MM.1S (cell line): Measurements from ENCODE around the gene ZFPL1.

Source experiments
- DNase-seq: peaks from one replicate; pipeline ENCODE4 v3.0.0-alpha.2; 2015
- H2AFZ ChIP-seq: fragments of 300-600 bp; sonication (generic); 2 replicates; pipeline ENCODE4 v1.6.0; 2016; ENCODE audit warnings: antibody characterized with exemption, low read length
- H3F3A ChIP-seq: fragments of 300-600 bp; sonication (generic); 2 replicates; pipeline ENCODE4 v1.6.1; 2016; ENCODE audit warnings: mild to moderate bottlenecking, antibody characterized with exemption, low read length, moderate library complexity, mixed read lengths; ENCODE audit not compliant: insufficient read depth
- H3K27ac ChIP-seq: fragments of 300-600 bp; sonication (generic); 2 replicates; pipeline ENCODE4 v1.5.1; 2016; ENCODE audit warnings: mild to moderate bottlenecking, low read length
- H3K27me3 ChIP-seq: fragments of 300-600 bp; sonication (generic); replicated peaks from 2 replicates; pipeline ENCODE4 v1.6.0; 2016; ENCODE audit warnings: low read length; ENCODE audit not compliant: insufficient read depth
- H3K36me3 ChIP-seq: fragments of 300-600 bp; sonication (generic); replicated peaks from 2 replicates; pipeline ENCODE4 v1.6.1; 2016; ENCODE audit warnings: mild to moderate bottlenecking, low read length, mixed read lengths; ENCODE audit not compliant: insufficient read depth
- H3K4me1 ChIP-seq: fragments of 300-600 bp; sonication (generic); 2 replicates; pipeline ENCODE4 v1.6.1; 2016; ENCODE audit warnings: low read length, mixed read lengths
- H3K4me2 ChIP-seq: fragments of 300-600 bp; sonication (generic); 2 replicates; pipeline ENCODE4 v1.6.0; 2016; ENCODE audit warnings: low read depth, low read length
- H3K4me3 ChIP-seq: fragments of 300-600 bp; sonication (generic); 2 replicates; pipeline ENCODE4 v1.5.1; 2016; ENCODE audit warnings: low read length, mixed read lengths
- H3K79me2 ChIP-seq: fragments of 300-600 bp; sonication (generic); 2 replicates; pipeline ENCODE4 v1.6.1; 2016; ENCODE audit warnings: mixed run types, low read length, mixed read lengths
- H3K9ac ChIP-seq: fragments of 300-600 bp; sonication (generic); 2 replicates; pipeline ENCODE4 v1.6.1; 2016; ENCODE audit warnings: low read length, mixed read lengths
- H3K9me2 ChIP-seq: fragments of 300-600 bp; sonication (generic); replicated peaks from 2 replicates; pipeline ENCODE4 v1.6.1; 2016; ENCODE audit warnings: mild to moderate bottlenecking, low read length, mixed read lengths; ENCODE audit not compliant: insufficient read depth
- H3K9me3 ChIP-seq: fragments of 300-600 bp; sonication (generic); replicated peaks from 2 replicates; pipeline ENCODE4 v1.6.1; 2016; ENCODE audit warnings: mild to moderate bottlenecking, low read length, mixed read lengths; ENCODE audit not compliant: insufficient read depth
- H4K20me1 ChIP-seq: fragments of 300-600 bp; sonication (generic); 2 replicates; pipeline ENCODE4 v1.6.1; 2016; ENCODE audit warnings: mild to moderate bottlenecking, low read length, moderate library complexity, mixed read lengths; ENCODE audit not compliant: insufficient read depth
- CTCF ChIP-seq: fragments of 300-600 bp; sonication (generic); IDR thresholded peaks from 2 replicates; pipeline ENCODE4 v1.5.1; 2016; ENCODE audit warnings: antibody characterized with exemption, low read length, mixed read lengths
- EZH2 ChIP-seq: fragments of 300-600 bp; sonication (generic); optimal IDR thresholded peaks from 2 replicates; pipeline ENCODE3; 2017; ENCODE audit warnings: low read depth, mild to moderate bottlenecking, antibody characterized with exemption, low read length, mixed read lengths
- EZH2phosphoT487 ChIP-seq: fragments of 300-600 bp; sonication (generic); IDR thresholded peaks from 2 replicates; pipeline ENCODE4 v1.6.1; 2018; ENCODE audit warnings: antibody characterized with exemption, low read length

The ZFPL1 gene

GRCh38 chr11:65066805-65067291 lies 17.2 kb upstream of the ZFPL1 start:
- no peak overlapping the region for H3K4me2 ChIP-seq
- H3K36me3 ChIP-seq = no peaks in the 10 kb centered on the region
- H3F3A ChIP-seq = no peaks in the 10 kb centered on the region
- no peaks in the 10 kb centered on the region for H3K79me2 ChIP-seq
- H3K27me3 ChIP-seq = no peaks in the 10 kb centered on the region
- H4K20me1 ChIP-seq = no peaks in the 10 kb centered on the region
- no peak overlapping the region for H2AFZ ChIP-seq
- H3K9me3 ChIP-seq = no peaks in the 10 kb centered on the region
- H3K9ac ChIP-seq = no peak overlapping the region
- no peak overlapping the region for H3K27ac ChIP-seq
- TF ChIP-seq CTCF (no peak), EZH2 (no peak), EZH2phosphoT487 (no peak)
- H3K4me1 ChIP-seq = peaks cover 7% of the 10 kb centered on the region
- no peak for DNase-seq
- no peaks in the 10 kb centered on the region for H3K9me2 ChIP-seq
- H3K4me3 ChIP-seq = no peak overlapping the region

GRCh38 chr11:65067446-65067845 lies 16.6 kb upstream of the ZFPL1 start:
- TF ChIP-seq EZH2 = no peak
- TF ChIP-seq EZH2phosphoT487 = no peak
- TF ChIP-seq CTCF = no peak
- Histone ChIP-seq H3K4me2 (no peak overlapping the region), H2AFZ (no peak overlapping the region), H4K20me1 (no peaks in the 10 kb centered on the region), H3K9me3 (no peaks in the 10 kb centered on the region), H3F3A (no peaks in the 10 kb centered on the region), H3K79me2 (no peaks in the 10 kb centered on the region), H3K36me3 (no peaks in the 10 kb centered on the region), H3K27ac (no peak overlapping the region), H3K9ac (no peak overlapping the region), H3K27me3 (no peaks in the 10 kb centered on the region), H3K4me3 (no peak overlapping the region), H3K4me1 (peaks cover 9% of the 10 kb centered on the region), H3K9me2 (no peaks in the 10 kb centered on the region)
- DNase-seq = no peak

- H3K9me2 ChIP-seq = no peaks in the 10 kb centered on the region
- H4K20me1 ChIP-seq = no peaks in the 10 kb centered on the region
- no peak overlapping the region for H3K27ac ChIP-seq
- no peak overlapping the region for H2AFZ ChIP-seq
- no peak overlapping the region for H3K9ac ChIP-seq
- H3K9me3 ChIP-seq = no peaks in the 10 kb centered on the region
- H3F3A ChIP-seq = no peaks in the 10 kb centered on the region
- H3K4me2 ChIP-seq = no peak overlapping the region
- no peak for DNase-seq
- no peaks in the 10 kb centered on the region for H3K27me3 ChIP-seq
- H3K4me1 ChIP-seq = peaks cover 12% of the 10 kb centered on the region
- no peaks in the 10 kb centered on the region for H3K36me3 ChIP-seq
- H3K79me2 ChIP-seq = no peaks in the 10 kb centered on the region
- TF ChIP-seq CTCF = no peak
- TF ChIP-seq EZH2 = no peak
- no peak for TF ChIP-seq EZH2phosphoT487
- H3K4me3 ChIP-seq = no peak overlapping the region
Measured at GRCh38 chr11:65069217-65069616, 14.8 kb upstream of the ZFPL1 start.
